SU-DHL-6 (cell line): ENCODE data around the gene RNF4.

Experiments used
- H2AFZ ChIP-seq: fragments of 200-600 bp; sonication (generic); 2 replicates; pipeline ENCODE4 v1.6.1; 2014; ENCODE audit warnings: low read depth, mild to moderate bottlenecking, moderate library complexity, mixed read lengths, antibody characterized with exemption, low read length; ENCODE audit not compliant: severe bottlenecking
- H3F3A ChIP-seq: fragments of 200-600 bp; shearing (Covaris generic); 2 replicates; pipeline ENCODE4 v1.6.0; 2016; ENCODE audit warnings: antibody characterized with exemption, mild to moderate bottlenecking; ENCODE audit not compliant: insufficient read depth
- H3K27ac ChIP-seq: fragments of 200-600 bp; sonication (generic); 2 replicates; pipeline ENCODE4 v1.5.1; 2016; ENCODE audit warnings: low read depth, mild to moderate bottlenecking, low read length, moderate library complexity, mixed read lengths
- H3K27me3 ChIP-seq: fragments of 200-600 bp; sonication (generic), shearing (Covaris generic); 2 replicates; pipeline ENCODE4 v1.6.0; 2014; ENCODE audit warnings: mild to moderate bottlenecking, low read length
- H3K36me3 ChIP-seq: fragments of 200-600 bp; sonication (generic); 2 replicates; pipeline ENCODE4 v1.6.1; 2014; ENCODE audit warnings: mild to moderate bottlenecking, low read length, mixed read lengths
- H3K4me2 ChIP-seq: fragments of 300-600, 200-600 bp; shearing (Covaris generic), sonication (generic); 2 replicates; pipeline ENCODE4 v1.6.0; 2014; ENCODE audit warnings: low read length, low read depth, mild to moderate bottlenecking; ENCODE audit not compliant: poor library complexity, severe bottlenecking
- H3K4me3 ChIP-seq: fragments of 200-600 bp; sonication (generic); 2 replicates; pipeline ENCODE4 v1.5.1; 2014; ENCODE audit warnings: antibody characterized with exemption, low read length, mild to moderate bottlenecking, mixed read lengths; ENCODE audit not compliant: insufficient read depth, poor library complexity, severe bottlenecking
- H3K79me2 ChIP-seq: fragments of 200-600 bp; sonication (generic); 2 replicates; pipeline ENCODE4 v1.6.1; 2014; ENCODE audit warnings: mild to moderate bottlenecking, low read length, moderate library complexity; ENCODE audit not compliant: insufficient read depth
- H3K9ac ChIP-seq: fragments of 200-600 bp; sonication (generic); 2 replicates; pipeline ENCODE4 v1.7.0; 2014; ENCODE audit warnings: mild to moderate bottlenecking, low read length
- H3K9me2 ChIP-seq: fragments of 200-600 bp; sonication (generic); replicated peaks from 2 replicates; pipeline ENCODE4 v1.6.1; 2014; ENCODE audit warnings: low read length; ENCODE audit not compliant: insufficient read depth
- H3K9me3 ChIP-seq: fragments of 200-600 bp; sonication (generic); 2 replicates; pipeline ENCODE4 v1.6.1; 2014; ENCODE audit warnings: low read length, mixed read lengths; ENCODE audit not compliant: insufficient read depth
- H4K20me1 ChIP-seq: fragments of 200-600 bp; sonication (generic); 2 replicates; pipeline ENCODE4 v1.6.1; 2014; ENCODE audit warnings: low read depth, mild to moderate bottlenecking, antibody characterized with exemption, low read length, moderate library complexity, mixed read lengths
- CTCF ChIP-seq: fragments of 200-600 bp; sonication (generic); IDR thresholded peaks from one replicate; pipeline ENCODE4 v1.5.1; 2017; ENCODE audit warnings: antibody characterized with exemption, mild to moderate bottlenecking, low read length, moderate library complexity; ENCODE audit not compliant: insufficient read depth, poor library complexity, severe bottlenecking
- EZH2phosphoT487 ChIP-seq: fragments of 200-600 bp; sonication (generic), shearing (Covaris generic); conservative IDR thresholded peaks from 2 replicates; pipeline ENCODE4 v1.6.1; 2018; ENCODE audit warnings: mild to moderate bottlenecking, antibody characterized with exemption, low read length, moderate library complexity, mixed read lengths

The RNF4 gene

GRCh38 chr4:2423066-2423465 lies 45.8 kb upstream of the RNF4 start:
- Histone ChIP-seq H3F3A (no peaks in the 10 kb centered on the region), H3K9ac (no peak overlapping the region), H2AFZ (no peak overlapping the region), H3K36me3 (no peaks in the 10 kb centered on the region), H3K27ac (no peak overlapping the region), H3K79me2 (no peaks in the 10 kb centered on the region), H3K9me2 (no peaks in the 10 kb centered on the region), H3K27me3 (no peaks in the 10 kb centered on the region), H3K9me3 (no peaks in the 10 kb centered on the region), H3K4me3 (no peak overlapping the region), H4K20me1 (no peaks in the 10 kb centered on the region), H3K4me2 (no peak overlapping the region)
- no peak for TF ChIP-seq EZH2phosphoT487
- no peak for TF ChIP-seq CTCF

GRCh38 chr4:2423695-2424094 lies 45.2 kb upstream of the RNF4 start:
- Histone ChIP-seq H3K9ac (no peak overlapping the region), H3K36me3 (no peaks in the 10 kb centered on the region), H2AFZ (no peak overlapping the region), H3K9me3 (no peaks in the 10 kb centered on the region), H3K9me2 (no peaks in the 10 kb centered on the region), H4K20me1 (no peaks in the 10 kb centered on the region), H3K79me2 (no peaks in the 10 kb centered on the region), H3K27ac (no peak overlapping the region), H3K4me2 (no peak overlapping the region), H3F3A (no peaks in the 10 kb centered on the region), H3K4me3 (no peak overlapping the region), H3K27me3 (no peaks in the 10 kb centered on the region)
- no peak for TF ChIP-seq EZH2phosphoT487
- no peak for TF ChIP-seq CTCF

- no peak overlapping the region for H3K4me2 ChIP-seq
- H2AFZ ChIP-seq = no peak overlapping the region
- H3K9me3 ChIP-seq = no peaks in the 10 kb centered on the region
- H3K4me3 ChIP-seq = no peak overlapping the region
- no peak overlapping the region for H3K9ac ChIP-seq
- H3F3A ChIP-seq = no peaks in the 10 kb centered on the region
- no peaks in the 10 kb centered on the region for H3K27me3 ChIP-seq
- no peaks in the 10 kb centered on the region for H3K79me2 ChIP-seq
- no peaks in the 10 kb centered on the region for H3K36me3 ChIP-seq
- TF ChIP-seq EZH2phosphoT487 (no peak), CTCF (no peak)
- no peaks in the 10 kb centered on the region for H4K20me1 ChIP-seq
- no peak overlapping the region for H3K27ac ChIP-seq
- no peaks in the 10 kb centered on the region for H3K9me2 ChIP-seq
Observed at GRCh38 chr4:2424581-2424980, 44.3 kb upstream of the RNF4 start.
